OCI-LY1 (cell line): Measurements from ENCODE around the gene HSPA9.

ENCODE experiments used
- CTCF ChIP-seq: fragments of 200-600 bp; sonication (generic), shearing (Covaris generic); IDR thresholded peaks from 2 replicates; pipeline ENCODE4 v1.5.1; 2017; ENCODE audit warnings: mild to moderate bottlenecking, antibody characterized with exemption, low read length, moderate library complexity, mixed read lengths
- EZH2 ChIP-seq: fragments of 200-600 bp; sonication (generic), shearing (Covaris generic); IDR thresholded peaks from 2 replicates; pipeline ENCODE4 v1.8.0; 2017; ENCODE audit warnings: borderline replicate concordance, mixed run types, mild to moderate bottlenecking, antibody characterized with exemption, low read length, moderate library complexity, mixed read lengths

DNA sequence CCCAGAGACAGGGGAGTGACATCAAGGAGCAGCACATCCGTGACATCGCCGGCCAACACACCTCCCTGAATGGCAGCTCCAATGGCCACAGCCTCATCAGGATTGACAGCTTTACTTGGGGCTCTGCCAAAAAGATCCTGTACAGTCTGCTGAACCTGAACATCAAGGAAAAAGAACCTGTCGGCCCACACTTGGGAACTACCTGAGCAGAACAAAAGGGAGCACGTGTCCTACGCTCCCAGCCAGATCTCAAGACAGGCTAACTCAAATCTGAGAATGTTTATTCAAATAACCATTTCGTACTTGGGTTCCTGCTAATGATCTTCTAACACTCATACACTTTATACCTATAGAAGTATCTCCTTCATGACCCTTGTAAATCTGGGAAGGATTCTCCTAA lies 15.3 kb downstream of the HSPA9 start:
- no peak for TF ChIP-seq CTCF
- no peak for TF ChIP-seq EZH2
